GM19468 (cell line): ENCODE measurements around the gene COLGALT1.
"Not testable (repeated sequence)": the region's sequence is repeated elsewhere in the genome, so short reads cannot be mapped to it uniquely, and the experiment has no call there.

ENCODE experiments used
- ATAC-seq: cut with Tn5 transposase; IDR thresholded peaks from one replicate; pipeline ENCODE4 v1.9.1; 2021; ENCODE audit warnings: mild to moderate bottlenecking, moderate library complexity, moderate number of reproducible peaks; ENCODE audit not compliant: unreplicated experiment; ENCODE audit errors: extremely low read depth

Gene COLGALT1

GRCh38 chr19:17555480-17555928 is at the start of gene COLGALT1:
Gene COLGALT1 (plus strand): TSS chr19:17555649. CDS start chr19:17555714, 65 bp downstream.
- peak; percentile 53 for ATAC-seq

GRCh38 chr19:17506745-17507144 is 48.7 kb upstream of the COLGALT1 start:
- ATAC-seq: no peak

DNA sequence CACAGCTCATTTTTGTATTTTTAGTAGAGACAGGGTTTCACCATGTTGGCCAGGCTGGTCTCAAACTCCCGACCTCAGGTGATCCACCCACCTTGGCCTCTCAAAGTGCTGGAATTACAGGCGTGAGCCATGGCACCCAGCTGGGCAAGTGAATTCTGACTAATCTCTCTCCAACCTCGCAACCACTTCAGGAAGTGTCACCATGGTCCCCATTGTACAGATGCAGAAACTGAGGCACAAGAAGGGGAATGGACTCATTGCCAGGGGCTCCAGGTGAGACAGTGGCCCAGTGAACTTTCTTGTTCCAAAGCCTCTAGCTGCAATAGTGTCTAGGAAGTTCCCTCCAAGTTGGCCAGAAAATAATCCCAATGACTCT is 46.9 kb upstream of the COLGALT1 start:
- ATAC-seq: not testable (repeated sequence)

DNA sequence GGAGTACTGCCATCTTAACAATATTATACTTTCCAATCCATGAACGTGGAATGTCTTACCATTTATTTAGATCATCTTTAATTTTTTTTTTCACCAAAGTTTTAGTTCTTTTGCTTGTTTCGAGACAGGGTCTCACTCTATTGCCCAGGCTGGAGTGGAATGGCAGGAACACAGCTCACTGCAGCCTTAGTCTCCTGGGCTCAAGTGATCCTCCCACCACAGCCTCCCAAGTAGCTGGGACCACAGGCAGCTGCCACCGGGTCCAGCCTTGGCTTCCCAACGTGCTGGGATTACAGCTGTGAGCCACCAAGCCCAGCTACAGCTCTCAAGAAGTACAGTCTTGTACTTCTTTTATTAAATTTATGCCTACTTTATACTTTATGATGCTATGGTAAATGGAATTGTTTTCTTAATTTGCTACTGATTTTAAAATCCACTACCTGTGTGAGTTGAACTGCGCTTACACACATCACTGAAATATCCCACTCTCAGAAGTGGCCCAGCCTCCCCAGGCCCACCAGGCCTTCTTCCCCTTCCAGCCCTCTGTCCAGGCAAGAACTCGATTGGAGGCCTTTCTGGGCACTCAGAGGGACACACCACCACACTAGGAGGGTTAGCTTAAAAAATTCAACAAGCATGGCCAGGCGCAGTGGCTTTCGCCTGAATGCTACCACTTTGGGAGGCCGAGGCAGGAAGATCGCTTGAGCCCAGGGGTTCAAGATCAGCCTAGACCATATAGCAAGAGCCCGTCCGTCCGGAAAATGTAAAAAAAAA is 45.0 kb upstream of the COLGALT1 start:
- no peak for ATAC-seq

DNA sequence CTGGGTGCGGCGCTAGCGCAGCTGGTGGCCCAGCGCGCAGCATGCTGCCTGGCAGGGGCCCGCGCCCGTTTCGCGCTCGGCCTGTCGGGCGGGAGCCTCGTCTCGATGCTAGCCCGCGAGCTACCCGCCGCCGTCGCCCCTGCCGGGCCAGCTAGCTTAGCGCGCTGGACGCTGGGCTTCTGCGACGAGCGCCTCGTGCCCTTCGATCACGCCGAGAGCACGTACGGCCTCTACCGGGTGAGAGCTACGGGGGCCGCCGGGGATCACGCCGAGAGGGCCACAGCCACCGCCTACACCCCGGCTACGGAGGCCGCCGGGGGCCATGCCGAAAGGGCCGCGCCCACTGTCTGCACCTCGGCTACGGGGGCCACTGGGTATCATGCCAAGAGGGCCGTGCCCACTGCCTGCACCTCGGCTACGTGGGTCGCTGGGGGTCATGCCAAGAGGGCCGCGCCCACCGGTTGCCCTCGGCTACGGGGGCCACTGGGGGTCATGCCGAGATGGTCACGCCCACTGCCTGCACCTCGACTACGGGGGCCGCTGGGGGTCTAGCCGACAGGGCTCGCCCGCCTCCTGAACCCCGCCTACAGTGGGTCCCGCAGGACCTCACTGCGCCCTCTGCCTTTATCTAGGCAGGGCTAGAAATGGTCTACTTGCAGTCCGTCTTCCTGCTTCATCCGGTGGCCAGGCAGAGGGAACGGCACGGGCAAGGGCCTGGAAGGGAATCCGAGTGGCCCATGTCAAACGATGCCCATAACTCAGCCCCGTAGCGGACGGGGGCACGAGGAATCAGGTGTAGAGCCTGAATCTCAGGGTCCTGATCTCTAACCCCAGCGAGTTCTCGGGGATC is 43.5 kb upstream of the COLGALT1 start:
- ATAC-seq: peak; percentile 33

DNA sequence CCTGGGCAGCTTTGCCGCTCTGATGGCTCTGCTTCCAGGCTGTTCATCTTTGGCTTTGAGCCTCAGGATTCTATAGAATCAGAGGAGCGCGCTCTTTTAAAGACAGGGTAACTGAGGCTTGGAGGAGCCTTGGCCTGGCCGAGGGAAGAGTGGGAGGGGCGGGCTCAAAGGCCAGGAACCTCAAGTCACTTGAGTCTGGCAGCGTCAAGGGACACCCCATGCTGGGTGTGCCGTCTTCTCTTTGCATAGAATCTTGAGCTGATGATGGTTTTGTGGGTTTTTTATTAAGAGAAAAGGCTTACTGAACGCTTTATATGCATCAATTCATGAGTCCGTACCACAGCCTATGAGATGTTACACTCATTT is 42.9 kb upstream of the COLGALT1 start:
- ATAC-seq: no peak

DNA sequence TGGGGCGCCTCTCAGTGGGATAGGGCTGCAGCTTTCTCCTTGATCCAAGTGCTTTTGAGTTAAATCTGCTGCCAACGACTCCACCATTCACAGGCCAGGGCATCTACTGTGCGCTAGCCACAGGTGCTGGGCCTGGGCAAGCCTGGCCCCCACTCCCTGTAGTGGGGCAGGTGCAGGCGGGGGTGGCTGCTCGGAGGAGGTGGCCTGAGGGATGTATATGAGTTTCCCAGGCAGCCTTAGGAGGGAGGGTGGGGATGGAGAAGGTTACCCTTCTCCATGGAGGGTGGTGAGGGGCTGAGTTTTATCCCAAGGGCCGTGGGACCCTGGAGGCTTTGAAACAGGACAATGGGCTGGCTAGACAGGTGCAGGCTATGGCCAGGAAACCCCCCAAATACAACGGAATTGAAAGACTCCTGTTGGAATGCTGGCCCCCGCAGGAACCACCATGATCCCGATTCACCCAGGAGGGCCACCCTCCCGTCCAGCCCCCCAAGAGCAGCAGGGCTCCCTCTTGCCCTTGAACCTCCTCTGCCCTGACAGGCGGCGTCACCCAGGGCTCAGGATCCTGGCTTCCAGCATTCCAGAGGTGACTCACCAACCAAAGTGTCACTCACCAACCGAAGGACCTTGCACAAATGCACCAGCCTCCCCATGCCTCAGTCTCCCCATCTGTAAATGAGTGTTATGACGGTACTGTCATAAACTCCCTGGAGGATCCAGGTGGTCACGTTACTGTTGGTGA is 39.9 kb upstream of the COLGALT1 start:
- ATAC-seq: no peak

GRCh38 chr19:17517898-17518297 is 37.6 kb upstream of the COLGALT1 start:
- no peak for ATAC-seq

GRCh38 chr19:17518654-17519053 is 36.8 kb upstream of the COLGALT1 start:
- not testable (repeated sequence) for ATAC-seq

GRCh38 chr19:17519967-17520366 is 35.5 kb upstream of the COLGALT1 start:
- ATAC-seq: no peak

DNA sequence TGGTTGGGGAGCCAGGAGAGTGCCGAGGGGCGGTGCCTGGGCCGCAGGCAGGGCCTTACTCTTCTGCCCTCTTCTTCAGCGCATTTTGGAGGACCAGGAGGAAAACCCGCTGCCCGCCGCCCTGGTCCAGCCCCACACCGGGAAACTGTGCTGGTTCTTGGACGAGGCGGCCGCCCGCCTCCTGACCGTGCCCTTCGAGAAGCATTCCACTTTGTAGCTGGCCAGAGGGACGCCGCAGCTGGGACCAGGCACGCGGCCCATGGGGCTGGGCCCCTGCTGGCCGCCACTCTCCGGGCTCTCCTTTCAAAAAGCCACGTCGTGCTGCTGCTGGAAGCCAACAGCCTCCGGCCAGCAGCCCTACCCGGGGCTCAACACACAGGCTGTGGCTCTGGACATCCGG is 34.6 kb upstream of the COLGALT1 start:
- no peak for ATAC-seq

DNA sequence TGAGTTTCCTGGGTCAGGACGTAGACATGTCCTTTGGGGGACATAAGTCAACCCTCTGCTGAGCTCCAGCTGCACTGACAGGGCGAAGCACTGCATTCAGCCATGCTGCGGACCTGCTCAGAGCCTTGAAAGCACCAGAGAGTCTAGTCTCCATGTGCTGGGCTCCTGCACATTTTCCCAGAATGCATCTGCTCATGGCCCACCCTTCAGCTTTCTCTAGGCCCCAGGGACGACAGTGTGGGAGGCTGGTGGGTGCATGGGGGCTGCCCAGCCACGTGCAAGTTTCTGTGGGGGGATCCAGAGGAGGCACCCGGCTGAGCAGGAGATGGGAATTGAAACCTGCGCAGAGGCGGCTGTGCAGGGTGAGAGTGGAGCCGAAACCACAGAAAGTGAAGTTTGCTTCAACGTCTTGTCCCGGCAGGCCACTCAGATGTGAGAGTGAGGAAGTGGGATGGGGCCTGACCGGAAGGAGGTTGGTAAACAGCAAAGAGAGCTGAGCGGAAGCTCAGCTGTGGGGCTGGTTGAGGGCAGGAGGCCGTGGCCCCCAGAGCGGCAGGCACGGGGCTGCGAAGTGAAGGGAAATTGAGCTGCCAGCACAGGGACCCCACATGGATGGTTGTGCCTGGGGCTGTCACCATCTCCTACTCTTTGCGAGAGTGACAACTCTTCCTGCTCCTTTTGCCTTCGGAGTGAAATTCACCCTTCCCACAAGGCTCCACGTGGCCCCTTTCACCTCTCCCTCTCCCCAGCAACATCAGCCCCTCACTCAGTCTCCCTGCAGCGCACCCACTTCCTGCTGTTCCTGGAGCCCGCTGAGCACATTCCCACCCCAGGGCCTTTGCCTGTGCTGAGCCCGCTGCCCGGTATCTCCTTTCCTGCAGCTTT is 32.2 kb upstream of the COLGALT1 start:
- ATAC-seq: peak; percentile 55

- no peak for ATAC-seq
Measured at GRCh38 chr19:17524651-17525050, 30.8 kb upstream of the COLGALT1 start.

- no peak for ATAC-seq
Measured at GRCh38 chr19:17525141-17525540, 30.3 kb upstream of the COLGALT1 start.

- no peak for ATAC-seq
Measured at GRCh38 chr19:17526922-17527321, 28.5 kb upstream of the COLGALT1 start.

DNA sequence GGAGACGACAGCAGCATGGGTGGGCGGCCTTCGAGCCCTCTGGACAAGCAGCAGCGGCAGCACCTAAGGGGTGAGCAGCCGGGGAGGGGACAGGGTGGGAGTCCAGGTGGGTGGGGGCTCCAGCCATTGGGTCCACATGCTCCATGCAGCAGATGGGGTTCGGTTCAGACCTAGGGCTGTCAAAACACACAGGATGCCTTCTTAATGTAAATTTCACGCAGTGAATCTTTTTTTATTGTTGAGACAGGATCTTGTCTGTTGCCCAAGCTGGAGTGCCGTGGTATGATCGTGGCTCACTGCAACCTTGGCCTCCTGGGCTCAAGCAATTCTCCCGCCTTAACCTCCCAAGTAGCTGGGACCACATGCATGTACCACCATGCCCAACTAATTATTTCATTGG is 28.1 kb upstream of the COLGALT1 start:
- no peak for ATAC-seq

DNA sequence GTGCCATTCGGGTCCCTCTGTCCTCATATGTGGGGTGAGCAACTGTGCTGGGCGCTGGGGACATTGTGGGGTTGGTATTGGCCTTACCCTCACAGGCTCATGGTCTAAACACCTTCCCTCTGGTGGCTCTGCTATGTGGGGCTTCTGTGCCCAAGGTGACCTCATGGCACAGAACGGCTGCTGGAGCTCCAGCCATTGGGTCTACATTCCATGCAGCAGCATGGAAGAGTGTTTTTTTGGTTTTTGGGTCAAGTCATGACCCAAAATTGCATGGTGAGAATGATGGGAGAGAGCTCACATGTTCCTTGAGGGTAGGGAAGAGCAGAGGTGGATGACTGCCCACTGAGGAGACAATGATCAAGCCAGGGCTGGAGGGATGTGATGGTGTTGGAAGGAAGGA is 26.8 kb upstream of the COLGALT1 start:
- no peak for ATAC-seq

- no peak for ATAC-seq
Measured at GRCh38 chr19:17529239-17530158, 25.9 kb upstream of the COLGALT1 start.

DNA sequence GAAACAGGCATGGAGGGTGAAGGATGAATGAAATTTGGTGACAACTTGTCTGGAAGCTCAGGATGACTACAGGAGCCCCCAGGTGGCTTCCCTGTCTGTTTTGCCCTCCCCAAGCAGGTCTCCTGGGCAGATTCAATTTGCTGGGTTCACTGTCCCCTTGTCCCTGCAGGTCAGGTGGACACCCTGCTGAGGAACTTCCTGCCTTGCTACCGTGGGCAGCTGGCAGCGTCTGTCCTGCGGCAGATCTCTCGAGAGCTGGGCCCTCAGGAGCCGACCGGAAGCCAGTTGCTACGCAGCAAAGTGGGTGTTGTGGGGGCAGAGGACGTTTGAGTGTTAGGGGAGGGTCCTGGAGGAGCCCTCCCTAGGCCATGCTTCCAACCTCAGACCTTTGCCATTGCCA is 24.9 kb upstream of the COLGALT1 start:
- no peak for ATAC-seq
